EL (cell line): ENCODE data around the gene RAB10.
"Not testable (repeated sequence)": the region's sequence is repeated elsewhere in the genome, so short reads cannot be mapped to it uniquely, and the experiment has no call there.

Experiments
- DNase-seq: peaks from one replicate; pipeline ENCODE4 v3.0.0-alpha.2; 2016

The RAB10 gene

GRCh38 chr2:26100384-26100783 lies 66.5 kb downstream of the RAB10 start:
- no peak for DNase-seq

DNA sequence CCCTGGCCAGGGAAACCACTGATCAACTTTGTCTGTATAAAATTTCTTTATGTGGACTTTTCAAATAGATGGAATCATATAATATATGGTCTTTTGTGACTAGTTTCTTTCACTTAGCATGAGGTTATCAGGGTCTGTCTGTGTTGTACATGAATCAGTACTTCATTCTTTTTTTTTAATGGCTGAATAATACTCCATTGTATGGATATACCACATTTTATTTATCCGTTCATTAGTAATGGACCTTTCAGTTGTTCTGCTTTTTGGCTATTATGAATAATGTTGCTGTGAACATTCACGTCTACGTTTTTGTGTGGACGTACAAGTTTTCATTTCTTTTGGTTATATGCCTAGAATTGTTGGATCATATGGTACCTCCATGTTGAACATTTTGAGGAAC lies 69.9 kb downstream of the RAB10 start:
- no peak for DNase-seq

DNA sequence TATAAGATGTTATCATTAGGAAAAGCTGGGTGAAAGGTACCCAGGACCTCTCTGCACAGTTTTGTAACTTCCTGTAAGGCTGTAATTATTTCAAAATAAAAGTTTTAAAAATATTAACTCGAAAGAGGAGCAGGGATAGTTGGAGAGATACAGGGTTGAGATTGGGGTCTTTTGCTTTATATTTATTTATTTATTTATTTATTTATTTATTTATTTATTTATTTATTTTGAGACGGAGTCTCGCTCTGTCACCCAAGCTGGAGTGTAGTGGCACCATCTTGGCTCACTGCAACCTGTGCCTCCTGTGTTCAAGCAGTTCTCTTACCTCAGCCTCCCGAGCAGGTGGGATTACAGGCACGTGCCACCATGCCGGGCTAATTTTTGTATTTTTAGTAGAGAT lies 74.8 kb downstream of the RAB10 start:
- not testable (repeated sequence) for DNase-seq

GRCh38 chr2:26112201-26112600 lies 78.3 kb downstream of the RAB10 start:
- DNase-seq: no peak

- DNase-seq: no peak
Observed at GRCh38 chr2:26114151-26114550, 80.3 kb downstream of the RAB10 start.

DNA sequence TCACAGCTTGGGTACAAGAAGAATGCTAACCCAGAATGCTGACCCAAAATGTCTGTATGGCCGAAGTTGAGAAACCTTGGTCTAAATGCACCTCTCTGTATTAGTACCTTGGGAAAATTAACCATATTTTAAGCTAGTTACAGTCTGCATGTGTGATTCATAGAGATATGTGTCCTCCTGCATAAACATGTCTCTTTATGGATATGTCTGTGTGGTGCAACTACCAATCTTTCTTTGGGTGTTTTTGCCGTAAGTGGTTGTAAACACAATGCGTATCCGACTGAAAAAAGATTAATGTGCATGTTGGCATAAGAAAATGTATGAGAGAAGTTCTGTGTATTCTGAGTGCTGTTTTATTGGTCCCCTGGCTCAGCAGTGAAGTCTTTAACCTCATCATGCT lies 84.8 kb downstream of the RAB10 start:
- no peak for DNase-seq

DNA sequence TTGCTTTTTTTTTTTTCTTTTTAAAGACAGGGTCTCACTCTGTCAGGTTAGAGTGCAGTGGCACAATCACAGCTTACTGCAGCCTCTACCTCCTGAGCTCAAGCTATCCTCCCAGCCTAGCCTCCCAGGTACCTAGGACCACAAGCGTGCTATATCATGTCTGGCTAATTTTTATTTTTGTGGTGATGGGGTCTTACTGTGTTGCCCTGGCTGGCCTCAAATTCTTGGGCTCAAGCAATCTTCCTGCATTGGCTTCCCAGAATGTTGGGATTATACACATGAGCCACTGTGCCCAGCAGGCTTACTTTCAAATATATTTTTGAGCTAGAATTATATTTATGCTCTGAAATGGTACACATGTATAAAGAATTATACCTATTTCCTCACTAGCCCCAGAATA lies 85.6 kb downstream of the RAB10 start:
- no peak for DNase-seq

- DNase-seq: no peak
Observed at GRCh38 chr2:26122630-26123029, 88.7 kb downstream of the RAB10 start.

DNA sequence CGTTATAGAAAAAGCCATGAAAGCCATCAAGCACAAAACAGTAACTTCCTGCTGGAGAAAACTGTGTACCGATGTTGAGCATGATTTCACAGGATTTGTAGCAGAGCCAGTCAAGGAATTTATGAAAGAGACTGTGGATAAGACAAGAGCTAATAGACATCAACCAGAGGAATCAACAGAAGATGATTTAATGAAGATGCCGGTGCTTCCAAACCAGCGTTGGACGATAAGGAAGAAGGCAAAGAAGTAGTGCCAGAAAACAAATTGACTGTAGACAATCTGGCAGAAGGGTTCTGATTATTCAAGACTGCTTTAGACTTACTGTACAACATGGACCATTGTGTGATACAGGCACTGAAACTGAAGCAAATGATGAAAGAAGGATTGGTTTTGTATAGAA lies 89.5 kb downstream of the RAB10 start:
- no peak for DNase-seq

GRCh38 chr2:26126074-26126473 lies 92.2 kb downstream of the RAB10 start:
- DNase-seq: no peak

GRCh38 chr2:26128176-26128575 lies 94.3 kb downstream of the RAB10 start:
- no peak for DNase-seq

DNA sequence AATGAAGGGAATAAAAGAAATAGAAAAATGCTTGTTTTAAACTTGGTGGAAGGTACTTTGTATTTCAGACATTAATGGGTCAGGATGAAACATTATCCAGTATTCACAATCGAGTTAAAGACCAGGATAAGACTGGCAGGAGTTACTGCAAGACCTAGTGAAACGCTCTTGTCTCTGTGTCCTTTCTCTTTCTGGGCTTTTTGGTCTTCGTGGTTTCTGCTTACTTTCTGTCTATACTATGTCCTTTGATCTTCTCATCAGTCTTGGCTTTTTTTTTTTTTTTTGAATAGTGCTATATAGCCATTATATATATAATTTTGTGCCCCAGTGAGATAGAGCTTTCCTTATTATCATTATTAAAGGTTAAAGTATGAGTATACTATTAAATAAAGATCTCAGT lies 96.9 kb downstream of the RAB10 start:
- no peak for DNase-seq

- DNase-seq: no peak
Observed at GRCh38 chr2:26136451-26136850, 102.6 kb downstream of the RAB10 start.

- DNase-seq: no peak
Observed at GRCh38 chr2:26139269-26140183, 105.6 kb downstream of the RAB10 start.

DNA sequence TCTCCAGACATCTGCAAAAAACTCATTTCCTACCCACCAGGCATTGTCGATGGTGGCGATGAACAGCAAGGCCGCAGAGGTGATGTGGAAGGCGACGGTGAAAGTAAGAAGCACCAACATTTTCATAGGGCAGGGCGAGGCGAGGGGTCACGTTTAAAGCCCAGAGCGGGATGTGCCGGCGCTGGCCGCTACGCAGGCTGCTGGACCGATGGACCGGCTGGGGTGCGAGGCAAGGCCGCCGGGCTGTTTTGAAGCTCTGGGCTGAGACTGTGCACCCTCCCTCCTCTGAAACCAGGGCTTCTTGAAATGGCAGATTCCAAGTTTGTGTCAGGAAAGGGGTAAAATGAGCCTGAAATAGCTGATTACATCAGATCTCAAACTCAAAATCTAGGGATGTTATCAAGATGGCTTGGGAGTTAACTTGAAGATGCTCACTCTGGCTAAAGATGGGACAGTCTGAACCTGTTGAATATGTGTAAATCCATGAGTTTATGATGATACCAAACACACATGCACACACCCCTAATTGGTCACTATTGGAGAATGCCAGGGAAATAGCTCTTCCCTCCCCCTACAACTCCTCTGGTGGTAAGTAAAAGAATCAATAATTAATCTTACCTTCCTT lies 107.4 kb downstream of the RAB10 start:
- DNase-seq: no peak

DNA sequence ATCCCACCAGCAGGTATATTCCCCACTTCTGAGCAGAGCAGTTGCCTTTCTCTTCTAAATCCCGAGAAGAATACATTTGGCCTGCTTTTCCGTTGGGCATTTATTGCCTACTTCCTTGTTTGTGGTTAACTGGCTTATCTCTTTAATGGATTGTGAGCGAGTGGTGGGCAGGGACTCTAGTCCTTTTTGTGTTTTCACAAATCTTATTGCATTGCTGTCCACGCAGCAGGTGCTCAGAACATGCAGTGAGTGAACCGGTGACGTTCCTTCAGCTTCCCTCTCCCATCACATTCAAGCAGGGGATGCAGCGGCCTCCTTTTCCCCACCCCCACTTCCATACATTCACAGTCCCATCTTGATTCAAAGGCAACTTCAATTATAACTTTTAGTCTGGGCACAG lies 110.1 kb downstream of the RAB10 start:
- DNase-seq: no peak

DNA sequence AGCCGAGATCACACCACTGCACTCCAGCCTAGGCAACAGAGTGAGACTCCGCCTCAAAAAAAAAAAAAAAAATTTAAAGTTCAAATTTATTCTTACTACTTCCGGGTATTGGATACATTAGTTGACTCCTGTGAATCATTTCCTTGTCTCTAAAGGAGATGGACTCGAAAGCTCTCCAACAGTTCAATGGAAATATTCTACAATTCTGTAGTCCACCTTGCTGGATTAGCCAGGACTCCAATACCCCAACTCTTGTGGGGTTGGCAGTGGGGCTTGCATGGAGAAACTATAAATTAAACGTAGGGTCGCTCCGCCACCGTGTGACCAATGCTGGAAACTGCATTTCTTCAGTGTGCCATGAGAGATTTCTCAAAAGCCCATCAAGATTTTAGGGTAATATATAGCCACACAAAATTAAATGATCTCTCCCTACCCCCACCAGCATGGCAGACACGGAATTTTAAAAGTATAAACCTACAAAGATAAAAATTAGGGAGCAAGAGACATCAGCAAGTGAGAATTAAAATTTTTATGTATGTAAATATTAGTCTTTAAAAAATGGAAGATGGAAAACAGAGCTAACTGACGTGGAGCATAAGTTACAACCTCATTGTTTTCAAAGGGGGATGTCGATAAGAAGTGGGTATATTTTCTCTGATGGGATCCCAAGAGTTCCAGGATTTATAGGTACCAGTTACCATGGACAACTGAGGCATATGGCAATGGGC lies 111.2 kb downstream of the RAB10 start:
- DNase-seq: peak; percentile 66

DNA sequence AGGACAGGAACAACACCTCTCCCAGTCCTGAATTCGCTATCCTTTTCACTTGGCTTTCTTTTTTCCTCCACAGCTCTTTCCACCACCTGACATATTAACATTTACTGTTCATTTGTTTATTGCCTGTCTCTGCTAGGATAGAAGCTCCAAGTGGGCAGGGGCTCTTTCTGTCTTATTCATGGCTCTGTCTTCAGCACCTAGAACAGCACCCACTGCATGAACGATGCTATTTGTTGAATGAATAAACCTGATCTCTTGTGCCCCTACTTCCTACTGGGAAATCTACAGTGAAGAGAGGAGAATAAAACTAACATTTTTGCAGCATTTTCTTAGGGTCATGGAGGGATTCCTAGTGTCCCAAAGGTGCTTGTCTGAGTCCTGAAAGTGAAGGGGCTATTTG lies 114.6 kb downstream of the RAB10 start:
- DNase-seq: no peak

GRCh38 chr2:26150243-26150642 lies 116.4 kb downstream of the RAB10 start:
- DNase-seq: no peak

DNA sequence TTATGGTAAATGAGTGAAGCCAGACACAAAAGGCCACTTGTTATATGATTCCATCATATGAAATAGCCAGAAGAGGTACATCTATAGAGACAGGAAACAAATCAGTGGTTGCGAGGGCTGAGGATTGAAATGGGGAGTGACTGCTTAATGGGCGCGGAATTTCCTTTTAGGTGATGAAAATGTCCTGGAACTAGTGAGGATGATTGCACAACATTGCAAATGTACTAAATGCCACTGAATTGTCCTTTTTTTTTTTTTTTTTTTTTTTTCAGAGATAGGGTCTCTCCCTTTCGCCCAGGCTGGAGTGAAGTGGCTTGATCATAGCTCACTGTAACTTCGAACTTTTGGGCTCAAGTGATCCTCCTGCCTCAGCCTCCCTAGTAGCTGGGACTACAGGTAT lies 123.7 kb downstream of the RAB10 start:
- DNase-seq: no peak

DNA sequence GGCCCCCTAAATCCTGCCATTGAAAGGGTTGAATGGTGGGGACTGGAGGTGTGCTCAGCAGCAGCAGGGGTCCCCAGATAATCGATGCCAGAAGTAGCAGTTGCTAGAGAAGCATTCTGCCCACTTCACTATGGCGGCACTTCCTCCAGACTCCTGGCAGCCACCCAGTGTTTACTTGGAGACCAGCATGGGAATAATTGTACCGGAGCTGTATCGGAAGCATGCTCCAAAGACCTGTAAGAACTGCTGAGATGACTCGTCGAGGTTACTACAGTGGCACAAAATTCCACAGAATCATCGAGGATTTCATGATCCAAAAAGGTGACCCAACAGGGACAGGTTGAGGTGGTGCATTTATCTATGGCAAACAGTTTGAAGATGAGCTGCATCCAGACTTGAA lies 128.0 kb downstream of the RAB10 start:
- no peak for DNase-seq

GRCh38 chr2:26162963-26163362 lies 129.1 kb downstream of the RAB10 start:
- DNase-seq: no peak

- no peak for DNase-seq
Observed at GRCh38 chr2:26164231-26164630, 130.3 kb downstream of the RAB10 start.

GRCh38 chr2:26164641-26165211 lies 130.8 kb downstream of the RAB10 start:
- DNase-seq: no peak
